H1 (cell line): Measurements from ENCODE around the gene CEP290. TPM values are rescaled to one million over a fixed set of nuclear protein-coding genes. Genes with fewer than 3 reads are reported as not detected.

Source experiments
- CTCF ChIA-PET: fragments of 300-600 bp; sonication (Branson Sonifier 250); formaldehyde crosslinking; loops from one replicate; lab custom pipeline; 2021; ENCODE audit not compliant: partially characterized antibody; lab: Charles Lee
- POLR2A ChIA-PET: fragments of 300-600 bp; sonication (Branson Sonifier 250); formaldehyde crosslinking; loops from one replicate; lab custom pipeline; 2021; ENCODE audit warnings: inconsistent platforms; ENCODE audit not compliant: partially characterized antibody; lab: Charles Lee
- DNase-seq, 2 experiments: peaks; one replicate each; pipeline versions ENCODE4 v3.0.0 to v3.0.0-alpha.2; 2010 to 2022; ENCODE audit warnings: low spot score in 2 of 2, low read depth in 1 of 2, mixed read lengths in 1 of 2
- FAIRE-seq: peaks from 2 replicates; lab custom pipeline; 2011; peaks lifted over from hg19 to GRCh38; lab: Jason Lieb, UNC
- H2AFZ ChIP-seq: 2 replicates; pipeline ENCODE4 v1.8.1; 2012; ENCODE audit warnings: low read length, inconsistent platforms
- H2AK5ac ChIP-seq: 2 replicates; pipeline ENCODE4 v1.6.1; 2013; ENCODE audit warnings: low read depth, low read length
- H2BK120ac ChIP-seq: replicated peaks from 2 replicates; pipeline ENCODE3; 2013; ENCODE audit warnings: low read depth, low read length, inconsistent platforms
- H2BK12ac ChIP-seq: 2 replicates; pipeline ENCODE4 v1.6.1; 2013; ENCODE audit warnings: low read depth, low read length
- H2BK15ac ChIP-seq: 2 replicates; pipeline ENCODE4 v1.6.1; 2013; ENCODE audit warnings: low read length
- H2BK20ac ChIP-seq: 2 replicates; pipeline ENCODE4 v1.6.1; 2013; ENCODE audit warnings: low read length
- H2BK5ac ChIP-seq: 2 replicates; pipeline ENCODE4 v1.6.1; 2013; ENCODE audit warnings: low read depth, low read length
- H3K14ac ChIP-seq: 2 replicates; pipeline ENCODE4 v1.6.1; 2013; ENCODE audit warnings: inconsistent platforms; ENCODE audit not compliant: insufficient read length
- H3K18ac ChIP-seq: 2 replicates; pipeline ENCODE4 v1.6.1; 2013; ENCODE audit warnings: low read length; ENCODE audit errors: extremely low read depth
- H3K23ac ChIP-seq: 2 replicates; pipeline ENCODE4 v1.6.1; 2013; ENCODE audit warnings: inconsistent platforms; ENCODE audit not compliant: insufficient read length
- H3K23me2 ChIP-seq: 2 replicates; pipeline ENCODE4 v1.6.1; 2013; ENCODE audit warnings: low read depth, low read length
- H3K27ac ChIP-seq: 2 replicates; pipeline ENCODE4 v1.6.1; 2011; ENCODE audit warnings: low read depth, low read length, inconsistent platforms
- H3K27me3 ChIP-seq, 4 experiments: replicated peaks in 1 of 4; 1 replicate in 1 of 4; 2 replicates in 3 of 4; pipeline versions ENCODE4 v1.6.1 to v1.8.1; 2011 to 2013; ENCODE audit warnings: low read length in 3 of 4, mild to moderate bottlenecking in 3 of 4, inconsistent platforms in 2 of 4, mixed read lengths in 2 of 4, moderate library complexity in 1 of 4; ENCODE audit not compliant: control insufficient read depth in 3 of 4, insufficient read depth in 3 of 4; ENCODE audit errors: extremely low read depth in 1 of 4
- H3K36me3 ChIP-seq, 4 experiments: 2 replicates each; pipeline versions ENCODE4 v1.6.1 to v1.8.1; 2011 to 2013; ENCODE audit warnings: mild to moderate bottlenecking in 4 of 4, low read length in 3 of 4, moderate library complexity in 2 of 4, control low read depth in 1 of 4, inconsistent platforms in 1 of 4; ENCODE audit not compliant: insufficient read depth in 4 of 4, control insufficient read depth in 2 of 4
- H3K4ac ChIP-seq: replicated peaks from 2 replicates; pipeline ENCODE3; 2013; ENCODE audit warnings: low read length, low read depth, mixed read lengths, inconsistent platforms; ENCODE audit not compliant: insufficient read length
- H3K4me1 ChIP-seq, 4 experiments: replicated peaks in 1 of 4; 1 replicate in 1 of 4; 2 replicates in 3 of 4; pipeline versions ENCODE4 v1.6.1 to v1.8.1; 2011 to 2013; ENCODE audit warnings: low read length in 3 of 4, inconsistent platforms in 2 of 4, mixed read lengths in 1 of 4; ENCODE audit not compliant: insufficient read depth in 4 of 4, control insufficient read depth in 3 of 4
- H3K4me2 ChIP-seq, 2 experiments: 2 replicates each; pipeline versions ENCODE4 v1.6.1 to v1.8.1; 2011 to 2013; ENCODE audit warnings: low read depth in 2 of 2, low read length in 2 of 2, control low read depth in 1 of 2, inconsistent platforms in 1 of 2, mild to moderate bottlenecking in 1 of 2; ENCODE audit not compliant: insufficient read depth in 1 of 2
- H3K4me3 ChIP-seq, 4 experiments: fragments of 200-600, 300-600 bp in 1 of 4; sonication (generic), shearing (Covaris generic), sonication (Bioruptor Twin) in 1 of 4; 2 replicates each; pipeline versions ENCODE4 v1.5.1 to v1.8.1; 2011 to 2016; ENCODE audit warnings: low read length in 4 of 4, low read depth in 3 of 4, control low read depth in 2 of 4, inconsistent platforms in 2 of 4, mild to moderate bottlenecking in 2 of 4, mixed read lengths in 1 of 4, moderate library complexity in 1 of 4; ENCODE audit not compliant: insufficient read depth in 2 of 4; ENCODE audit errors: extremely low read depth in 1 of 4
- H3K56ac ChIP-seq: replicated peaks from 2 replicates; pipeline ENCODE3; 2013; ENCODE audit warnings: low read depth, mild to moderate bottlenecking, mixed read lengths, low read length, inconsistent platforms; ENCODE audit not compliant: insufficient read length
- H3K79me1 ChIP-seq: 2 replicates; pipeline ENCODE4 v1.6.1; 2013; ENCODE audit warnings: low read depth, low read length, control low read depth
- H3K79me2 ChIP-seq, 2 experiments: 2 replicates each; pipeline versions ENCODE4 v1.6.1 to v1.8.1; 2012 to 2013; ENCODE audit warnings: low read length in 2 of 2, mild to moderate bottlenecking in 2 of 2, inconsistent platforms in 1 of 2; ENCODE audit not compliant: insufficient read depth in 2 of 2, control insufficient read depth in 1 of 2
- H3K9ac ChIP-seq, 4 experiments: replicated peaks in 1 of 4; 1 replicate in 1 of 4; 2 replicates in 3 of 4; pipeline versions ENCODE4 v1.6.1 to v1.8.1; 2011 to 2013; ENCODE audit warnings: low read depth in 3 of 4, low read length in 3 of 4, control low read depth in 2 of 4, mild to moderate bottlenecking in 2 of 4, moderate library complexity in 2 of 4, inconsistent platforms in 1 of 4; ENCODE audit errors: extremely low read depth in 1 of 4
- H3K9me3 ChIP-seq, 2 experiments: 2 replicates each; pipeline versions ENCODE4 v1.6.1 to v1.8.1; 2012 to 2013; ENCODE audit warnings: mild to moderate bottlenecking in 2 of 2, moderate library complexity in 2 of 2, control low read depth in 1 of 2, inconsistent platforms in 1 of 2, low read depth in 1 of 2, low read length in 1 of 2, mixed read lengths in 1 of 2; ENCODE audit not compliant: insufficient read depth in 2 of 2
- H4K20me1 ChIP-seq, 2 experiments: replicated peaks in 1 of 2; 2 replicates each; pipeline versions ENCODE3 to v1.8.1; 2011 to 2013; ENCODE audit warnings: inconsistent platforms in 2 of 2, low read length in 2 of 2, mild to moderate bottlenecking in 1 of 2; ENCODE audit not compliant: insufficient read depth in 2 of 2, control insufficient read depth in 1 of 2
- H4K5ac ChIP-seq: 2 replicates; pipeline ENCODE4 v1.6.1; 2013; ENCODE audit warnings: low read length, low read depth, mixed read lengths, inconsistent platforms; ENCODE audit not compliant: insufficient read length
- H4K8ac ChIP-seq: 2 replicates; pipeline ENCODE4 v1.8.0; 2013; ENCODE audit warnings: mild to moderate bottlenecking, moderate library complexity, low read length, inconsistent platforms; ENCODE audit not compliant: insufficient read depth; ENCODE audit errors: extremely low read depth
- H4K91ac ChIP-seq: replicated peaks from 2 replicates; pipeline ENCODE3; 2013; ENCODE audit warnings: low read length, mixed read lengths, inconsistent platforms; ENCODE audit not compliant: insufficient read length
- EZH2 ChIP-seq: fragments of 200-600 bp; sonication (generic); IDR thresholded peaks from 2 replicates; pipeline ENCODE4 v1.7.1; 2012; ENCODE audit warnings: low read depth, mild to moderate bottlenecking, moderate library complexity, low read length, inconsistent platforms; ENCODE audit not compliant: severe bottlenecking
- WGBS, 2 experiments: shearing (Covaris generic) in 1 of 2; methylation state at CpG; one replicate each; pipeline versions ENCODE4 v1.1.6 to v1.1.7; 2013 to 2015; ENCODE audit warnings: low lambda C conversion rate in 2 of 2, mixed read lengths in 2 of 2, inconsistent platforms in 1 of 2, low coverage in 1 of 2, missing lambda C conversion rate in 1 of 2; ENCODE audit not compliant: insufficient replicate concordance in 2 of 2, insufficient coverage in 1 of 2, insufficient read length in 1 of 2; ENCODE audit errors: extremely low coverage in 1 of 2, missing lambda C conversion rate in 1 of 2; 5-methylcytosine and 5-hydroxymethylcytosine counted together
- polyA plus RNA-seq, 7 experiments: library from polyadenylated mRNA; depleted of rRNA in 3 of 7; stranded (reverse) in 5 of 7; unstranded in 2 of 7; fragments of >200 nt in 5 of 7; fragments of 200-250 nt in 2 of 7; gene quantifications; 1 replicate in 5 of 7; 2 replicates in 1 of 7; 4 replicates in 1 of 7; pipeline versions ENCODE4 v1.2.1 to v1.2.3, GENCODE V29; 2011 to 2013; ENCODE audit warnings: missing spikeins in 2 of 7, mixed read lengths in 2 of 7
- total RNA-seq: library from RNA; stranded (reverse); fragmentation: NEBNext Ultra II Directional; extraction: Animal tissue kit (Norgen Biotek cat#: 25700); gene quantifications from 2 replicates; pipeline ENCODE4 v1.2.1, GENCODE V29; 2021

The CEP290 gene
- total and polyA plus RNA-seq, 2 of the 8 experiments (the other 6 are each of a cell fraction or from before 2014, with no cell fraction given) = 2.1 to 5.9 TPM

- Histone ChIP-seq H4K91ac (no peak overlapping the region), H3K27me3 (no peaks in the 10 kb centered on the region), H3K23me2 (no peaks in the 10 kb centered on the region), H3K9me3 (no peaks in the 10 kb centered on the region), H2BK5ac (no peak overlapping the region), H4K5ac (no peak overlapping the region), H3K36me3 (no peaks in the 10 kb centered on the region; a peak in 1 of 8 replicates), H3K4ac (no peak overlapping the region), H4K20me1 (peaks cover 0 to 1% of the 10 kb centered on the region in 2 experiments), H3K14ac (no peak overlapping the region), H3K23ac (no peak overlapping the region), H2BK12ac (no peak overlapping the region), H3K4me1 (no peaks in the 10 kb centered on the region), H3K56ac (no peak overlapping the region), H3K79me2 (no peaks in the 10 kb centered on the region), H2AFZ (no peak overlapping the region), H2BK120ac (no peak overlapping the region), H2BK20ac (no peak overlapping the region), H3K4me2 (no peak overlapping the region), H3K9ac (no peak overlapping the region), H2BK15ac (no peak overlapping the region), H4K8ac (no peak overlapping the region), H2AK5ac (no peak overlapping the region), H3K27ac (no peak overlapping the region), H3K18ac (no peak overlapping the region), H3K79me1 (no peaks in the 10 kb centered on the region), H3K4me3 (no peak overlapping the region)
- no peak for FAIRE-seq
- DNase-seq = no peak
- POLR2A ChIA-PET = no interaction called here
- CTCF ChIA-PET = interaction anchor here (0.7 to 1.4 kb wide), 2 partner anchors 15 to 257 kb away, joined by 3 read pairs; no protein-coding TSS in a partner anchor
- 93% methylated on average over 9 of the region's 9 CpGs; no CpG with 5 or more reads in 1 of the 2 experiments for WGBS, 2 experiments
- TF ChIP-seq EZH2 = no peak
Measured at GRCh38 chr12:88067301-88067700, 74.6 kb downstream of the CEP290 start.
